Prostate gland (tissue), 2 donors: ENCODE data around the gene FAM241B. TPM values are rescaled to one million over a fixed set of nuclear protein-coding genes. Genes with fewer than 3 reads are reported as not detected.

Source experiments
- DNase-seq: peaks from one replicate; pipeline ENCODE4 v3.0.0-alpha.2; 2019; ENCODE audit warnings: low spot score
- H3K27ac ChIP-seq, 2 donors: fragments of 200-600 bp; sonication (generic); 2 replicates each; pipeline ENCODE4 v1.5.1; 2017 to 2019
- H3K27me3 ChIP-seq: fragments of 200-600 bp; sonication (generic); replicated peaks from 2 replicates; pipeline ENCODE4 v1.5.1; 2019; ENCODE audit not compliant: insufficient read depth
- H3K36me3 ChIP-seq, 2 donors: fragments of 200-600 bp; sonication (generic); 1 replicate in 1 of 2; 2 replicates in 1 of 2; pipeline versions ENCODE4 v1.5.1 to v1.8.1; 2017 to 2019
- H3K4me1 ChIP-seq: fragments of 200-600 bp; sonication (generic); replicated peaks from 2 replicates; pipeline ENCODE4 v1.5.1; 2019
- H3K4me3 ChIP-seq, 2 donors: fragments of 200-600 bp; sonication (generic); 2 replicates each; pipeline ENCODE4 v1.5.1; 2017 to 2019
- H3K9me3 ChIP-seq: fragments of 200-600 bp; sonication (generic); 2 replicates; pipeline ENCODE4 v1.5.1; 2017
- POLR2A ChIP-seq: fragments of 450-650 bp; IDR thresholded peaks from one replicate; pipeline ENCODE4 v1.6.1; 2016; ENCODE audit warnings: antibody characterized with exemption, mild to moderate bottlenecking
- POLR2AphosphoS5 ChIP-seq: sonication (generic); formaldehyde crosslinking; IDR thresholded peaks from one replicate; pipeline ENCODE4 v1.6.1; 2017; ENCODE audit warnings: antibody characterized with exemption
- WGBS: methylation state at CpG from one replicate; pipeline ENCODE4 v1.1.5; 2018; 5-methylcytosine and 5-hydroxymethylcytosine counted together
- intact Hi-C: fragments of 100-400 bp; cut with DNase I; formaldehyde crosslinking; loops from one replicate; pipeline ENCODE4 v1.14.2; 2022
- total RNA-seq, 2 donors: library from RNA; depleted of rRNA; stranded (reverse); fragments of >200 nt; gene quantifications; one replicate each; pipeline ENCODE4 v1.1.0, GENCODE V29; 2016
- TF ChIP-seq, protein P1 (sequence below), 4 experiments: fragments of 200-600 bp in 2 of 4; fragments of 450-650 bp in 2 of 4; sonication (generic) in 2 of 4; IDR thresholded peaks; 1 replicate in 3 of 4; 2 replicates in 1 of 4; pipeline ENCODE4 v1.5.1; 2016 to 2019; ENCODE audit warnings: antibody characterized with exemption in 4 of 4, mild to moderate bottlenecking in 2 of 4, moderate library complexity in 2 of 4

The FAM241B gene
- total RNA-seq, 2 donors from 2014 or later: 6.8 to 13.4 TPM

- Histone ChIP-seq H3K9me3 (no peaks in the 10 kb centered on the region), H3K36me3 (no peaks in the 10 kb centered on the region), H3K27ac (no peak overlapping the region), H3K4me1 (no peaks in the 10 kb centered on the region), H3K4me3 (no peak overlapping the region), H3K27me3 (no peaks in the 10 kb centered on the region)
- no peak for DNase-seq
- TF ChIP-seq POLR2A (no peak), POLR2AphosphoS5 (no peak)
- TF ChIP-seq, protein P1, sequence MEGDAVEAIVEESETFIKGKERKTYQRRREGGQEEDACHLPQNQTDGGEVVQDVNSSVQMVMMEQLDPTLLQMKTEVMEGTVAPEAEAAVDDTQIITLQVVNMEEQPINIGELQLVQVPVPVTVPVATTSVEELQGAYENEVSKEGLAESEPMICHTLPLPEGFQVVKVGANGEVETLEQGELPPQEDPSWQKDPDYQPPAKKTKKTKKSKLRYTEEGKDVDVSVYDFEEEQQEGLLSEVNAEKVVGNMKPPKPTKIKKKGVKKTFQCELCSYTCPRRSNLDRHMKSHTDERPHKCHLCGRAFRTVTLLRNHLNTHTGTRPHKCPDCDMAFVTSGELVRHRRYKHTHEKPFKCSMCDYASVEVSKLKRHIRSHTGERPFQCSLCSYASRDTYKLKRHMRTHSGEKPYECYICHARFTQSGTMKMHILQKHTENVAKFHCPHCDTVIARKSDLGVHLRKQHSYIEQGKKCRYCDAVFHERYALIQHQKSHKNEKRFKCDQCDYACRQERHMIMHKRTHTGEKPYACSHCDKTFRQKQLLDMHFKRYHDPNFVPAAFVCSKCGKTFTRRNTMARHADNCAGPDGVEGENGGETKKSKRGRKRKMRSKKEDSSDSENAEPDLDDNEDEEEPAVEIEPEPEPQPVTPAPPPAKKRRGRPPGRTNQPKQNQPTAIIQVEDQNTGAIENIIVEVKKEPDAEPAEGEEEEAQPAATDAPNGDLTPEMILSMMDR (IDR thresholded peaks at IDR 0.05): no peak
- 73% methylated on average over 4 of the region's 4 CpGs for WGBS
- intact Hi-C loops: no loop called here
Measured at GRCh38 chr10:69669409-69669808, 39.4 kb downstream of the FAM241B start.

DNA sequence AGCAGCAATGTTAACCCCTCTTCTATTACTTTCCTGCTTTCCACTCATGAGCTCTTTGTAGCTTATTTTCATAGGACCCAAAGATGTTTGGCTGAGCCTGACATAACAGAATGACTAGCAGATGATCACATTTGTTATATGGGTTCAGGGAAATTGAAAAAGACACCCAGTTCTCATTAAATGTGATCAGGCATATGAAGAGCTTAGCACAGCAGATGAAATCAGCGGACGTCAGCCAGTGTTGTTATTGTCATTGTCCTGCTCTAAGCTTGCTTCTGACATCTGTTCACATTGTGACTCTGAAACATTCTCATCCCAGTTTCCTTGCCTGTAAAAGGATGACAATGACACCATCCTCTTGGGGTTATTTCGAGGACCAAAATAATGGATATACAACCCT, 43.5 kb downstream of the FAM241B start:
- no peak for DNase-seq
- Histone ChIP-seq H3K4me1 (no peaks in the 10 kb centered on the region), H3K9me3 (no peaks in the 10 kb centered on the region), H3K4me3 (no peak overlapping the region), H3K27ac (no peak overlapping the region), H3K36me3 (no peaks in the 10 kb centered on the region), H3K27me3 (no peaks in the 10 kb centered on the region)
- TF ChIP-seq, protein P1 (IDR thresholded peaks at IDR 0.05): no peak
- no peak for TF ChIP-seq POLR2AphosphoS5
- 84% methylated on average over 3 of the region's 3 CpGs for WGBS
- intact Hi-C loops: no loop called here

- intact Hi-C loops: no loop called here
- 89% methylated on average over 2 of the region's 2 CpGs for WGBS
Measured at GRCh38 chr10:69674786-69675185, 44.7 kb downstream of the FAM241B start.

DNA sequence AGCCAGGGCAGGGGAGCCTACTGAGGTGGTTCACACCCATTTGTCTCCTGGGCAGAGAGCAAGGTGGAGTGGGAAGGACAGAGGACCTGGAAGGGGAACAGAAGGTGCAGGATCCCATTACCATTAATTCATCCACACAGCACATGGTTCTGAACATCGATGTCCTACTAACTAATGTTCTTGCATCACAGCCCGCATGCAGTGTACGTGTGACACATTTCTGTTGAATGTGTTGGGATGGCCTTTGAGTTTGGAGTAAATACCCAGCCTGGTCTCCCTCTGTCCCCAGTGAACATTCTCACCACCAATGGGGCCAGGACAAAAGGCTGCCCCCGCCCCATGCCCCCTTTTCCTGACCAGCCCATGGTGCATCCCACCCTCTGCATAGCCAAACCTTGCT, 46.3 kb downstream of the FAM241B start:
- H3K9me3 ChIP-seq: no peaks in the 10 kb centered on the region
- no peak overlapping the region for H3K4me3 ChIP-seq
- H3K4me1 ChIP-seq: no peaks in the 10 kb centered on the region
- 100% methylated on average over 4 of the region's 4 CpGs for WGBS
- H3K36me3 ChIP-seq: no peaks in the 10 kb centered on the region
- no peaks in the 10 kb centered on the region for H3K27me3 ChIP-seq
- H3K27ac ChIP-seq: no peak overlapping the region
- TF ChIP-seq, protein P1 (IDR thresholded peaks at IDR 0.05): no peak
- TF ChIP-seq POLR2AphosphoS5: no peak
- intact Hi-C loops: no loop called here
- no peak for DNase-seq

More at GRCh38 chr10:69674786-69675185, 44.7 kb downstream of the FAM241B start:
- no peaks in the 10 kb centered on the region for H3K27me3 ChIP-seq
- H3K36me3 ChIP-seq: no peaks in the 10 kb centered on the region
- TF ChIP-seq, protein P1 (IDR thresholded peaks at IDR 0.05): no peak
- TF ChIP-seq POLR2A: no peak
- TF ChIP-seq POLR2AphosphoS5: no peak
- no peak overlapping the region for H3K27ac ChIP-seq
- DNase-seq: no peak
- no peaks in the 10 kb centered on the region for H3K4me1 ChIP-seq
- no peak overlapping the region for H3K4me3 ChIP-seq
- H3K9me3 ChIP-seq: no peaks in the 10 kb centered on the region

DNA sequence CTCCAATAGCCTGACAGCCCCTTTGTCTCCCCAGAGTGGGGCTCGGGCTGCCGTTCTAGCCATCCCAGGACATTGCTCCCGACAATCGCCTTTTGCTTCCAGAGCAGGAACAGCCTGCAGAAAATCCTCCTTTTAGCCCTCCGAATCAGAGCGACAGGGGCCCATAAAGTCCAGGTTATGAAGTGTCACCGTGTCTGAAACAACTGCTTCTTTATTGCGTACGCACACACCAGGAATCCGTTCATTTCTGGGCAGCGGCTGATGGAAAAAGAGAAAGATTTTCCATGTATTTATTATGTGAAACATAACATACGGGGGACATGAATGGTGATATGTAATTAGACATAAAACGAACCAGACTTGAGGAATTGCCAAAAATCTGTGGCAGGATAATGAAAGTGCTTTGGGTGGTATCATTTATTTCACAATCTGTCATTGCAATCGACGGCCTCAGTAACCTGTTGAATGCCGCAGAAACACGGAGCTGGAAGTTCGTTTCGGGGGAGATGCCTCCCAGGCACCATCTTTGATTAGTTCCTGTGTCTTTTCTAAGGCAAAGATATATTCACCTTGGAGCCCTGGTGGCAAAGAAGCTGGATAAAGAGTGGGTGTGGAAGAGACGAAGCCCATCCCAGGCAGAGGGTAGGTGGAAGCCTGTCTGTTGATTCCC, 48.1 kb downstream of the FAM241B start:
- WGBS: 54% methylated on average over 20 of the region's 20 CpGs
- no peak for DNase-seq

More for the DNA sequence above, 48.1 kb downstream of the FAM241B start:
- Histone ChIP-seq H3K27ac (no peak overlapping the region), H3K27me3 (no peaks in the 10 kb centered on the region), H3K36me3 (no peaks in the 10 kb centered on the region), H3K4me3 (no peak overlapping the region), H3K9me3 (no peaks in the 10 kb centered on the region), H3K4me1 (no peaks in the 10 kb centered on the region)
- TF ChIP-seq, protein P1 (IDR thresholded peaks at IDR 0.05): no peak
- TF ChIP-seq POLR2A: no peak
- no peak for TF ChIP-seq POLR2AphosphoS5
- intact Hi-C loops: no loop called here
